HG02981 (cell line): ENCODE measurements around the gene HTR2B.
"Not testable (repeated sequence)": the region's sequence is repeated elsewhere in the genome, so short reads cannot be mapped to it uniquely, and the experiment has no call there.

Experiments used
- ATAC-seq: cut with Tn5 transposase; IDR thresholded peaks from one replicate; pipeline ENCODE4 v1.9.1; 2021; ENCODE audit warnings: mild to moderate bottlenecking, moderate library complexity; ENCODE audit not compliant: unreplicated experiment

Gene HTR2B

GRCh38 chr2:231124838-231125568 is at the start of gene HTR2B:
TSS of gene HTR2B (minus strand) at chr2:231125042. CDS start at chr2:231123764, 1,278 bp downstream.
- ATAC-seq = no peak

GRCh38 chr2:231174211-231174651 is 49.4 kb upstream of the HTR2B start:
- no peak for ATAC-seq

- ATAC-seq = no peak
Measured at GRCh38 chr2:231172025-231172424, 47.2 kb upstream of the HTR2B start.

- no peak for ATAC-seq
Measured at GRCh38 chr2:231170055-231170454, 45.2 kb upstream of the HTR2B start.

GRCh38 chr2:231169488-231169887 is 44.6 kb upstream of the HTR2B start:
- no peak for ATAC-seq

GRCh38 chr2:231168460-231169139 is 43.8 kb upstream of the HTR2B start:
- no peak for ATAC-seq

- no peak for ATAC-seq
Measured at GRCh38 chr2:231167745-231168459, 43.1 kb upstream of the HTR2B start.

GRCh38 chr2:231163414-231164095 is 38.7 kb upstream of the HTR2B start:
- ATAC-seq = no peak

- no peak for ATAC-seq
Measured at GRCh38 chr2:231163011-231163410, 38.2 kb upstream of the HTR2B start.

- no peak for ATAC-seq
Measured at GRCh38 chr2:231161877-231162329, 37.1 kb upstream of the HTR2B start.

GRCh38 chr2:231161252-231161839 is 36.5 kb upstream of the HTR2B start:
- ATAC-seq = no peak

- ATAC-seq = no peak
Measured at GRCh38 chr2:231160701-231161100, 35.9 kb upstream of the HTR2B start.

- ATAC-seq = no peak
Measured at GRCh38 chr2:231159306-231159705, 34.5 kb upstream of the HTR2B start.

GRCh38 chr2:231152800-231153557 is 28.1 kb upstream of the HTR2B start:
- no peak for ATAC-seq

- no peak for ATAC-seq
Measured at GRCh38 chr2:231146665-231147064, 21.8 kb upstream of the HTR2B start.

- no peak for ATAC-seq
Measured at GRCh38 chr2:231144896-231145295, 20.1 kb upstream of the HTR2B start.

GRCh38 chr2:231140808-231141207 is 16.0 kb upstream of the HTR2B start:
- not testable (repeated sequence) for ATAC-seq

- no peak for ATAC-seq
Measured at GRCh38 chr2:231139796-231140195, 15.0 kb upstream of the HTR2B start.

GRCh38 chr2:231138699-231139098 is 13.9 kb upstream of the HTR2B start:
- ATAC-seq = no peak
